ENCODE results near the gene NEUROD4.

- TF ChIP-seq EZH2 (IDR thresholded peaks at IDR 0.05; ENCODE audit: borderline replicate concordance, control insufficient read depth, low read depth, low read length) (no peak), POLR2A (IDR thresholded peaks at IDR 0.05; ENCODE audit: low read depth, low read length) (no peak), HDAC6 (IDR thresholded peaks at IDR 0.05; ENCODE audit: unreplicated experiment) (no peak), HDGF (IDR thresholded peaks at IDR 0.05) (no peak), SUPT20H (IDR thresholded peaks at IDR 0.05; ENCODE audit: borderline replicate concordance, control insufficient read depth, low read depth, low read length) (no peak), SREBF2 (IDR thresholded peaks at IDR 0.05; ENCODE audit: low read length) (no peak), CTCF (IDR thresholded peaks at IDR 0.05 in 2 of 3, conservative IDR thresholded peaks at IDR 0.05 in 1 of 3; ENCODE audit: control insufficient read depth in 2 of 3, extremely low read depth in 1 of 3, insufficient read depth in 1 of 3, low read depth in 3 of 3, low read length in 3 of 3) (no peak), TAF1 (IDR thresholded peaks at IDR 0.05; ENCODE audit: borderline replicate concordance, low read depth, low read length) (no peak), ESRRA (IDR thresholded peaks at IDR 0.05; ENCODE audit: low read length) (no peak)
Observed at GRCh38 chr12:55058776-55059175, 39.0 kb downstream of the NEUROD4 start.

Data from GM12878 (cell line).